ENCODE results near the gene NPPB.

Gene NPPB

GRCh38 chr1:11831945-11832725, 26.6 kb downstream of the NPPB start:
- no peak for DNase-seq (ENCODE audit: low read depth)

- DNase-seq (ENCODE audit: low read depth), result no peak
These were observed 30.2 kb downstream of the NPPB start for GRCh38 chr1:11828511-11828910.

GRCh38 chr1:11826946-11827345, 31.8 kb downstream of the NPPB start:
- DNase-seq (ENCODE audit: low read depth), result no peak

- DNase-seq (ENCODE audit: low read depth), result no peak
These were observed 33.6 kb downstream of the NPPB start for GRCh38 chr1:11825131-11825530.

GRCh38 chr1:11823366-11824137, 35.2 kb downstream of the NPPB start:
- DNase-seq (ENCODE audit: low read depth), result no peak

GRCh38 chr1:11822091-11822490, 36.7 kb downstream of the NPPB start:
- DNase-seq (ENCODE audit: low read depth), result no peak

GRCh38 chr1:11817192-11817591, 41.6 kb downstream of the NPPB start:
- no peak for DNase-seq (ENCODE audit: low read depth)

- DNase-seq (ENCODE audit: low read depth), result no peak
These were observed 45.7 kb downstream of the NPPB start for GRCh38 chr1:11813021-11813420.

All from activated T-cell treated with anti-CD3 and anti-CD28 coated beads for 48 hours (primary cell).